Rectal smooth muscle tissue (tissue), 1 donor: ENCODE data around the gene ADAM17.

Experiments used
- H3K27ac ChIP-seq: one replicate; pipeline ENCODE4 v1.7.0; 2013; ENCODE audit warnings: low read depth, low read length, inconsistent platforms
- H3K27me3 ChIP-seq: one replicate; pipeline ENCODE4 v1.7.0; 2013; ENCODE audit warnings: low read length; ENCODE audit not compliant: control insufficient read depth, insufficient read depth
- H3K36me3 ChIP-seq: one replicate; pipeline ENCODE4 v1.7.0; 2013; ENCODE audit warnings: low read length; ENCODE audit not compliant: control insufficient read depth, insufficient read depth
- H3K4me1 ChIP-seq: one replicate; pipeline ENCODE4 v1.7.0; 2013; ENCODE audit warnings: low read length; ENCODE audit not compliant: control insufficient read depth, insufficient read depth
- H3K4me3 ChIP-seq: one replicate; pipeline ENCODE4 v1.7.0; 2013; ENCODE audit warnings: low read length
- H3K9ac ChIP-seq: one replicate; pipeline ENCODE4 v1.7.0; 2013; ENCODE audit warnings: low read length

Gene ADAM17

DNA sequence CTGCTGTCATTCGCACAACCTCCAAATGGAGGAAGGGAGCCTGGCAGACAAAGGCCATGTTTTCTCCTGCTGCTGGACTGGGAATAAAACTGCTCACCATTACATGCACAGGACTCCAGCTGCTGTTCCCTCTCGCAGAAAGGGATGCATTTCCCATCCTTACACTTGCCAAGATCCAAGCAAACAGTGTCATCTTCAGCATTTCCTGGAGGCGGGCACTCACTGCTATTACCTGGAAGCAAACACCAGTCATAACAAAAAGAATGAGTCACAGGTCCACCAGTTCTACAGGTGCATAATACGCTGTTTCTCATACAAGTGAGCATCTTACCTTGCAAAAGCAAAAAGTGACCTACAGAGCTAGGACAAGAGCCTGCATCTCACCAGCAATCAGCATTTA is 58.6 kb downstream of the ADAM17 start:
- Histone ChIP-seq H3K9ac (no peak overlapping the region), H3K4me3 (no peak overlapping the region), H3K27ac (no peak overlapping the region), H3K27me3 (no peaks in the 10 kb centered on the region), H3K4me1 (no peaks in the 10 kb centered on the region), H3K36me3 (peaks cover 19% of the 10 kb centered on the region)

- Histone ChIP-seq H3K4me1 (no peaks in the 10 kb centered on the region), H3K27me3 (no peaks in the 10 kb centered on the region), H3K4me3 (no peak overlapping the region), H3K36me3 (peaks cover 27% of the 10 kb centered on the region), H3K9ac (no peak overlapping the region), H3K27ac (no peak overlapping the region)
Observed at GRCh38 chr2:9494081-9494480, 61.5 kb downstream of the ADAM17 start.

GRCh38 chr2:9493478-9493877 is 62.2 kb downstream of the ADAM17 start:
- Histone ChIP-seq H3K27ac (no peak overlapping the region), H3K4me3 (no peak overlapping the region), H3K27me3 (no peaks in the 10 kb centered on the region), H3K36me3 (peaks cover 30% of the 10 kb centered on the region), H3K9ac (no peak overlapping the region), H3K4me1 (no peaks in the 10 kb centered on the region)

DNA sequence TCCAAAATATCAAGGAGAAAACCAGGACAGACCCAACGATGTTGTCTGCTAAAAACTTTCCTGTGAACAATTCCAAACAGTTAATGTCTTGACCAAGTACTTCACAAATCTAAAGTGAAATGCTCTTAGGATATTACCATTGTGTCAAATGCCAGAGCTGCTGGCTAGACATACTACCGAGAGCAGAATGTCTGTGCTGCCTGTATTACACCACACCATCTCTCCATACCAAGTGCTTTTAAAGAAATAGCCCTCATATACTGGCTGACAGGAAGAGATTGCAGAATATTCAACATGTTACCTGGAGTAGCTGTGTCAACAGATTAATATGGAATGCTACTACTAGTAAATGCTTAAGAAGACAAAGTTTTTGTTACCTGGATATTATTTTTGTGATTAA is 62.7 kb downstream of the ADAM17 start:
- Histone ChIP-seq H3K4me3 (no peak overlapping the region), H3K9ac (no peak overlapping the region), H3K4me1 (no peaks in the 10 kb centered on the region), H3K36me3 (peaks cover 35% of the 10 kb centered on the region), H3K27me3 (no peaks in the 10 kb centered on the region), H3K27ac (no peak overlapping the region)

GRCh38 chr2:9490789-9491188 is 64.8 kb downstream of the ADAM17 start:
- H3K4me3 ChIP-seq = no peak overlapping the region
- H3K4me1 ChIP-seq = no peaks in the 10 kb centered on the region
- no peak overlapping the region for H3K27ac ChIP-seq
- H3K27me3 ChIP-seq = no peaks in the 10 kb centered on the region
- no peak overlapping the region for H3K9ac ChIP-seq
- H3K36me3 ChIP-seq = peaks cover 42% of the 10 kb centered on the region

- Histone ChIP-seq H3K27ac (no peak overlapping the region), H3K4me3 (no peak overlapping the region), H3K9ac (no peak overlapping the region), H3K36me3 (peaks cover 53% of the 10 kb centered on the region), H3K4me1 (no peaks in the 10 kb centered on the region), H3K27me3 (no peaks in the 10 kb centered on the region)
Observed at GRCh38 chr2:9488583-9489547, 66.8 kb downstream of the ADAM17 start.

DNA sequence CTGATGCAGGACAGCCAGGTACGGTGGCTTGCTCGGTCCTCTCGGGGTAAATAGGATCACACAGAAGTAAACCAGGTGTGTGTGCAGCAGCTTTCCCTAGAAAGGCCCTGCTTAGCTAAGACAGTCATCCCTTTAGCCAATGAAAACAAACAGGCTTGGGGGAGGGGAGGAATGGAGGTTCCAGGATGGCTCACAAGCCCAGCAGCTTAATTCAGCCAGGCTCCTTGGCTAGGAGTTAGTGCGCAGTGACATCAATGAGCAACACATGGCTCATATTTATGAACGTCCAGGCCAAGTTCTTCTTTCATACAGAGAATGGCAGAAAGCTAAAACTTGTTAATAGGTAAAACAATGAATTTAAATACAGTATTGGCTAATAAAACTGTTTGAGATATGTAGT is 71.1 kb downstream of the ADAM17 start:
- no peak overlapping the region for H3K4me3 ChIP-seq
- H3K27me3 ChIP-seq = no peaks in the 10 kb centered on the region
- H3K4me1 ChIP-seq = no peaks in the 10 kb centered on the region
- peaks cover 62% of the 10 kb centered on the region for H3K36me3 ChIP-seq
- no peak overlapping the region for H3K9ac ChIP-seq
- no peak overlapping the region for H3K27ac ChIP-seq

DNA sequence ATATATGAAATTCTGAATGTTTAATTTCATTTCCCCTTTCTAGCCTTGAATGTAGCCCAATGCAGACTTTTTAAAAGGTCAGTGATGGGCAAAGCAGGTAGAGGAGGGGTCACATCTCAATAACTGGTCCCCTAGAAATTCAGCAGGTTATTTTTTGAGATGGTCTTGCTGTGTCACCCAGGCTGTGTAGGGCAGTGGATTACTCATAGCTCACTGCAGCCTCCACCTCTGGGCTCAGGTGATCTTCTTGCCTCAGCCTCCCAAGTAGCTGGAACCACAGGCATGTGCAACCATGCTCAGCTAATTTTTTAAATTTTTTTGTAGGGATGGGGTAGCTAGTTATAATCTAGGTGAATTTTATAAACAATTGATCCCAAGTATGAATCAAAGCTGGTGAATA is 72.5 kb downstream of the ADAM17 start:
- Histone ChIP-seq H3K4me1 (no peaks in the 10 kb centered on the region), H3K36me3 (peaks cover 59% of the 10 kb centered on the region), H3K27ac (no peak overlapping the region), H3K4me3 (no peak overlapping the region), H3K27me3 (no peaks in the 10 kb centered on the region), H3K9ac (no peak overlapping the region)

DNA sequence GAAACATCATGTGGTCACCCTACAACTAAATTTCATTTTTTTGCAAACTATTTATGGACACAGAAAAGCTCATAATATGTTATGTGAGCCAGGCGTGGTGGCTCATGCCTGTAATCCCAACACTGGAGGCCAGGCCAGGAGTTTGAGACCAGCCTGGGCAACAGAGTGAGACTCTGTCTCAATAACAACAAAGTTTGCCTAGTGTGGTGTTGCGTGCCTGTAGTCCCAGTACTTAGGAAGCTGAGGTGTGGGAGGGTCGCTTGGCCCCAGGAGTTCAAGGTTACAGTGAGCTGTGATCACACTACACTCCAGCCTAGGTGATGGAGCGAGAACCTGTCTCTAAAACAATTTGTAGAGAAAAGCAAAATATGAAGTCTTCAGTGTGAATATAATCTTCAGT is 75.5 kb downstream of the ADAM17 start:
- no peak overlapping the region for H3K9ac ChIP-seq
- peaks cover 3% of the 10 kb centered on the region for H3K4me1 ChIP-seq
- H3K36me3 ChIP-seq = peaks cover 40% of the 10 kb centered on the region
- H3K4me3 ChIP-seq = no peak overlapping the region
- no peak overlapping the region for H3K27ac ChIP-seq
- no peaks in the 10 kb centered on the region for H3K27me3 ChIP-seq

GRCh38 chr2:9478526-9478925 is 77.1 kb downstream of the ADAM17 start:
- Histone ChIP-seq H3K27ac (no peak overlapping the region), H3K4me1 (peaks cover 3% of the 10 kb centered on the region)

DNA sequence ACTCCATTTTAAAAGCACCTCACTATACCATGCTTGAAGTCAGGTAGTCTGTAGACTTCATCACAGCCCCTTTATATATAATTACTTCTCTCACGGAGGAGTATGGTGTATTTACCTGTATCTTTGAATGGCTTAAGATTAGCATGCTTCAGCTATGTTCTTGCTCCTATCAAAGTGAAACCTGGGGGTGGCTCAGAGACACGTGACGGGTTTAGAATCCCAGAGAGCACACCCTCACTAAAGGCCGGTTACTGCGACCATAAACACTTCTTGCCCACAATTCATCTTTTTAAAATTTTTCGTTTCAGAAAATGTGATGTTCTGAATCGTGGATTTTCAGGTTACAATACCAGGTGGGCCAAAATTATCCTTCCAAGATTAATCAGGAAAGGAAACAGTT is 77.7 kb downstream of the ADAM17 start:
- H3K36me3 ChIP-seq = peaks cover 18% of the 10 kb centered on the region
- no peak overlapping the region for H3K4me3 ChIP-seq
- H3K4me1 ChIP-seq = peaks cover 3% of the 10 kb centered on the region
- no peak overlapping the region for H3K27ac ChIP-seq
- H3K9ac ChIP-seq = no peak overlapping the region
- H3K27me3 ChIP-seq = no peaks in the 10 kb centered on the region

More at GRCh38 chr2:9478526-9478925, 77.1 kb downstream of the ADAM17 start:
- Histone ChIP-seq H3K36me3 (peaks cover 23% of the 10 kb centered on the region), H3K9ac (no peak overlapping the region), H3K4me3 (no peak overlapping the region), H3K27me3 (no peaks in the 10 kb centered on the region)

DNA sequence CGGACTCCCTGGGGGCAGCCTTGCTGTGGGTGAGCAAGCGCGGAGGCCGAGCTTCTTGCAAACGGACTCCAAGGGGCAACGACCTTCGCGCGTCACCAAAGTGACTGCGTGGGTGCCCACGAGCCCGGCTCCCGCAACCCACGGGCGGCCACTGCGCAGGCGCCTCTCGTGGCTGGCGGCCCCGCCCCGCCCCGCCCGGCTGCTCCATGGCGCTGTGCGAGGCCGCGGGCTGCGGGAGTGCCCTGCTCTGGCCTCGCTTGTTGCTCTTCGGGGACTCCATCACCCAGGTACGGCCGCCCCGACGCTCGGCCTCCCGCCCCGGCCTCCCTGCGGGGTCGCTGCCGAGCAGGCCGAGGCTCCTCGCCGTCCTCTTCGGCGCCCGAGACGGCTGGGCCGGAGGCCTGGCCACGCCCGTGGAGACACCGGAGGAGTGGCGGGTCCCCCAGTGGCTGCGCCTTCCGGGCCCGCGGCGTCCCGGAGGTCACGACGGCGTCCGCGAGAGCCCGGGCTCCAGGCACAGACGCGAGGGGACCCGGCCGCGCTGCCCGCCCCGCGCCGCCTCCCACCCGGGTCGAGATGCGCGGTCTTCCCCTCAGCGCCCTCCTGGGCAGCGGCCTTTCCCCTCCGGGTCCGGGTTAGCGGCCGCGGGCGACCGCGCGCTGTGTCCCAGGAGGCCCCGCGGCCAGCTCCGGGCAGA is 81.1 kb downstream of the ADAM17 start, which contains the start of gene IAH1:
Gene IAH1 (plus strand): TSS at position 191 of the 697 bp plus-strand sequence. CDS start 16 bp downstream, at position 207.
- peaks cover 3% of the 10 kb centered on the region for H3K4me1 ChIP-seq
- peaks cover 3% of the 10 kb centered on the region for H3K36me3 ChIP-seq
- H3K27ac ChIP-seq = peak within 1 kb of the TSS; percentile 83
- H3K27me3 ChIP-seq = no peaks in the 10 kb centered on the region
- peak within 1 kb of the TSS; percentile 89 for H3K9ac ChIP-seq
- peak within 1 kb of the TSS; percentile 81 for H3K4me3 ChIP-seq
